WI38 (cell line): ENCODE measurements around the gene SPATA21.
"Not testable (repeated sequence)": the region's sequence is repeated elsewhere in the genome, so short reads cannot be mapped to it uniquely, and the experiment has no call there.

ENCODE experiments used
- H3K4me3 ChIP-seq: 2 replicates; pipeline ENCODE4 v1.5.1; 2011; ENCODE audit warnings: low read depth, mild to moderate bottlenecking, control low read depth, low read length
- CTCF ChIP-seq: IDR thresholded peaks from 2 replicates; pipeline ENCODE4 v1.5.1; 2012; ENCODE audit warnings: low read depth, mild to moderate bottlenecking, control low read depth, low read length

Gene SPATA21

GRCh38 chr1:16436946-16437474, at the start of gene SPATA21:
TSS of gene SPATA21 (minus strand) at chr1:16437424. CDS start at chr1:16431371, 6,053 bp downstream.
- TF ChIP-seq CTCF, result no peak
- no peak within 1 kb of the TSS for H3K4me3 ChIP-seq

- H3K4me3 ChIP-seq, result not testable (repeated sequence)
Observed at GRCh38 chr1:16487011-16487410, 49.8 kb upstream of the SPATA21 start.

GRCh38 chr1:16486316-16486715, 49.1 kb upstream of the SPATA21 start:
- H3K4me3 ChIP-seq, result not testable (repeated sequence)

GRCh38 chr1:16484931-16485330, 47.7 kb upstream of the SPATA21 start:
- TF ChIP-seq CTCF, result no peak
- H3K4me3 ChIP-seq, result no peak overlapping the region

GRCh38 chr1:16484501-16484835, 47.2 kb upstream of the SPATA21 start:
- H3K4me3 ChIP-seq, result no peak overlapping the region
- TF ChIP-seq CTCF, result no peak

GRCh38 chr1:16483639-16484500, 46.6 kb upstream of the SPATA21 start:
- H3K4me3 ChIP-seq, result not testable (repeated sequence)

GRCh38 chr1:16483146-16483545, 45.9 kb upstream of the SPATA21 start:
- H3K4me3 ChIP-seq, result not testable (repeated sequence)

- no peak overlapping the region for H3K4me3 ChIP-seq
- no peak for TF ChIP-seq CTCF
Observed at GRCh38 chr1:16478091-16478490, 40.9 kb upstream of the SPATA21 start.

- H3K4me3 ChIP-seq, result not testable (repeated sequence)
Observed at GRCh38 chr1:16475771-16476770, 38.8 kb upstream of the SPATA21 start.

GRCh38 chr1:16474891-16475290, 37.7 kb upstream of the SPATA21 start:
- not testable (repeated sequence) for H3K4me3 ChIP-seq
